Measurements from ENCODE around the gene PARM1.

DNA sequence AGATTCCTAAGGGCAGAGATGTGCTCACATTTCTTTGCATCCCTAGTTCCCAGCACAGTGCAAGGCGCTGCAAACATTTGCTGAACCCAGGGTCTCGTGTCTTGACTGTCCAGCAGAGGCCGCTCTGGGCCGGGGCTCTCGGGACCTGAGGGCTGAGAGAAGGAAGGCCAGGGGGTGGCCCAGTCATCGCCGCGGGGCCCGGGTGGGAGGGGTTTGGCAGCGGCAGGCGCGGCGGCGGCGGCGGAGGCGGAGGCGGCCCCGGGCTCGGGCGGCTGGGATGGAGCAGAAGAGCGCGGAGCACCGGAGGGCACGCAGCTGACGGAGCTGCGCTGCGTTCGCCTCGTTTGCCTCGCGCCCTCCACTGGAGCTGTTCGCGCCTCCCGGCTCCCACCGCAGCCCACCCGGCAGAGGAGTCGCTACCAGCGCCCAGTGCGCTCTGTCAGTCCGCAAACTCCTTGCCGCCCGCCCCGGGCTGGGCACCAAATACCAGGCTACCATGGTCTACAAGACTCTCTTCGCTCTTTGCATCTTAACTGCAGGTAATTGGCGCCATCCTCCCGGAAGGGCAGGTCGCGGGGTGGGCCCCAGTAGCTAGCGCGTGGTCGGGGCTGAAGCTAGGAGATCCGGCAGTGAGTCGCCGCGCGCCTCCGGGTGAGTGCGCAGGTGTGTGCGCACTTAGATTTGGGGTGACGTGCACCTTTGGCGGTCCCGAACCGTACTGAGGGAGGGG lies at the start of gene PARM1:
- TF ChIP-seq, protein P1, sequence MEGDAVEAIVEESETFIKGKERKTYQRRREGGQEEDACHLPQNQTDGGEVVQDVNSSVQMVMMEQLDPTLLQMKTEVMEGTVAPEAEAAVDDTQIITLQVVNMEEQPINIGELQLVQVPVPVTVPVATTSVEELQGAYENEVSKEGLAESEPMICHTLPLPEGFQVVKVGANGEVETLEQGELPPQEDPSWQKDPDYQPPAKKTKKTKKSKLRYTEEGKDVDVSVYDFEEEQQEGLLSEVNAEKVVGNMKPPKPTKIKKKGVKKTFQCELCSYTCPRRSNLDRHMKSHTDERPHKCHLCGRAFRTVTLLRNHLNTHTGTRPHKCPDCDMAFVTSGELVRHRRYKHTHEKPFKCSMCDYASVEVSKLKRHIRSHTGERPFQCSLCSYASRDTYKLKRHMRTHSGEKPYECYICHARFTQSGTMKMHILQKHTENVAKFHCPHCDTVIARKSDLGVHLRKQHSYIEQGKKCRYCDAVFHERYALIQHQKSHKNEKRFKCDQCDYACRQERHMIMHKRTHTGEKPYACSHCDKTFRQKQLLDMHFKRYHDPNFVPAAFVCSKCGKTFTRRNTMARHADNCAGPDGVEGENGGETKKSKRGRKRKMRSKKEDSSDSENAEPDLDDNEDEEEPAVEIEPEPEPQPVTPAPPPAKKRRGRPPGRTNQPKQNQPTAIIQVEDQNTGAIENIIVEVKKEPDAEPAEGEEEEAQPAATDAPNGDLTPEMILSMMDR (conservative IDR thresholded peaks at IDR 0.05), result peak; percentile 84
- no peak for TF ChIP-seq ZFX (IDR thresholded peaks at IDR 0.05)
